HepG2 (cell line): Measurements from ENCODE around the gene KRTAP12-1. TPM values are rescaled to one million over a fixed set of nuclear protein-coding genes. Genes with fewer than 3 reads are reported as not detected.

Experiments used
- ATRX ChIP-seq: sonication (generic); formaldehyde crosslinking; IDR thresholded peaks from 2 replicates; pipeline ENCODE4 v1.4.0; 2020; ENCODE audit warnings: missing genetic modification reagents, borderline replicate concordance
- KLF11 ChIP-seq: IDR thresholded peaks from 2 replicates; pipeline ENCODE4 v1.6.1; 2016; ENCODE audit warnings: missing compliant biosample characterization
- NR2F6 ChIP-seq, 2 experiments: IDR thresholded peaks; 2 replicates each; pipeline ENCODE4 v1.6.1; 2016; ENCODE audit warnings: antibody characterized with exemption in 1 of 2, mild to moderate bottlenecking in 1 of 2
- PREB ChIP-seq: sonication (generic); formaldehyde crosslinking; IDR thresholded peaks from 2 replicates; pipeline ENCODE4 v1.4.0; 2020; ENCODE audit warnings: missing genetic modification reagents
- RARA ChIP-seq: IDR thresholded peaks from 2 replicates; pipeline ENCODE4 v1.6.1; 2016; ENCODE audit warnings: missing genetic modification reagents, missing compliant biosample characterization
- TEAD2 ChIP-seq: sonication (generic); formaldehyde crosslinking; IDR thresholded peaks from 2 replicates; pipeline ENCODE4 v1.9.0; 2021; ENCODE audit warnings: missing genetic modification reagents
- TOPORS ChIP-seq: sonication (generic); formaldehyde crosslinking; IDR thresholded peaks from 2 replicates; pipeline ENCODE4 v1.8.0; 2023; ENCODE audit warnings: mild to moderate bottlenecking, missing genetic modification reagents
- ZMYM4 ChIP-seq: sonication (generic); formaldehyde crosslinking; IDR thresholded peaks from 2 replicates; pipeline ENCODE4 v1.8.1; 2023; ENCODE audit warnings: mild to moderate bottlenecking, missing genetic modification reagents
- ZNF230 ChIP-seq: sonication (generic); formaldehyde crosslinking; IDR thresholded peaks from 2 replicates; pipeline ENCODE4 v1.4.0; 2020; ENCODE audit warnings: mild to moderate bottlenecking, missing genetic modification reagents
- ZNF292 ChIP-seq: sonication (generic); formaldehyde crosslinking; IDR thresholded peaks from 2 replicates; pipeline ENCODE4 v1.8.1; 2022; ENCODE audit warnings: mild to moderate bottlenecking, low read depth, missing genetic modification reagents, borderline replicate concordance
- ZNF446 ChIP-seq: sonication (generic); formaldehyde crosslinking; IDR thresholded peaks from 2 replicates; pipeline ENCODE4 v1.5.0; 2020; ENCODE audit warnings: mild to moderate bottlenecking, missing genetic modification reagents
- ZNF577 ChIP-seq: sonication (generic); formaldehyde crosslinking; IDR thresholded peaks from 2 replicates; pipeline ENCODE4 v1.4.0; 2020; ENCODE audit warnings: mild to moderate bottlenecking, low read depth, missing genetic modification reagents, borderline replicate concordance
- ZNF703 ChIP-seq: sonication (generic); formaldehyde crosslinking; IDR thresholded peaks from 2 replicates; pipeline ENCODE4 v1.5.1; 2020; ENCODE audit warnings: missing genetic modification reagents, mild to moderate bottlenecking, moderate library complexity, borderline replicate concordance
- ZNF746 ChIP-seq: sonication (generic); formaldehyde crosslinking; IDR thresholded peaks from 2 replicates; pipeline ENCODE4 v1.8.0; 2022; ENCODE audit warnings: mild to moderate bottlenecking, missing genetic modification reagents
- ZNF75D ChIP-seq: sonication (generic); formaldehyde crosslinking; IDR thresholded peaks from 2 replicates; pipeline ENCODE4 v1.8.1; 2023; ENCODE audit warnings: missing genetic modification reagents, mild to moderate bottlenecking, borderline replicate concordance
- polyA plus RNA-seq, 8 experiments: library from polyadenylated mRNA; depleted of rRNA in 3 of 8; stranded (reverse) in 7 of 8; unstranded in 1 of 8; fragments of >200 nt; fragmentation: Illumina TruSeq in 4 of 8; extraction: Trizol in 4 of 8; gene quantifications; 2 replicates each; pipeline versions ENCODE4 v1.2.1 to v1.2.3, GENCODE V29; 2011 to 2016; ENCODE audit warnings: low read depth in 4 of 8, missing spikeins in 1 of 8, mixed read lengths in 1 of 8; ENCODE audit not compliant: insufficient read depth in 1 of 8
- total RNA-seq, 5 experiments: library from RNA; depleted of rRNA; stranded (reverse); fragments of >200 nt; fragmentation: Illumina TruSeq; extraction: Trizol; gene quantifications; 2 replicates each; pipeline ENCODE4 v1.2.3, GENCODE V29; 2016; ENCODE audit warnings: low read depth in 1 of 5
- TF ChIP-seq, protein P1 (sequence below): sonication (generic); formaldehyde crosslinking; IDR thresholded peaks from 2 replicates; pipeline ENCODE4 v1.4.0; 2020; ENCODE audit warnings: missing genetic modification reagents
- TF ChIP-seq, protein P2 (sequence below): sonication (generic); formaldehyde crosslinking; IDR thresholded peaks from 2 replicates; pipeline ENCODE4 v1.4.0; 2020; ENCODE audit warnings: mild to moderate bottlenecking, missing genetic modification reagents

KRTAP12-1 gene
- total and polyA plus RNA-seq, 2 of the 13 experiments (the other 11 are each of a cell fraction or from before 2014, with no cell fraction given): not detected

DNA sequence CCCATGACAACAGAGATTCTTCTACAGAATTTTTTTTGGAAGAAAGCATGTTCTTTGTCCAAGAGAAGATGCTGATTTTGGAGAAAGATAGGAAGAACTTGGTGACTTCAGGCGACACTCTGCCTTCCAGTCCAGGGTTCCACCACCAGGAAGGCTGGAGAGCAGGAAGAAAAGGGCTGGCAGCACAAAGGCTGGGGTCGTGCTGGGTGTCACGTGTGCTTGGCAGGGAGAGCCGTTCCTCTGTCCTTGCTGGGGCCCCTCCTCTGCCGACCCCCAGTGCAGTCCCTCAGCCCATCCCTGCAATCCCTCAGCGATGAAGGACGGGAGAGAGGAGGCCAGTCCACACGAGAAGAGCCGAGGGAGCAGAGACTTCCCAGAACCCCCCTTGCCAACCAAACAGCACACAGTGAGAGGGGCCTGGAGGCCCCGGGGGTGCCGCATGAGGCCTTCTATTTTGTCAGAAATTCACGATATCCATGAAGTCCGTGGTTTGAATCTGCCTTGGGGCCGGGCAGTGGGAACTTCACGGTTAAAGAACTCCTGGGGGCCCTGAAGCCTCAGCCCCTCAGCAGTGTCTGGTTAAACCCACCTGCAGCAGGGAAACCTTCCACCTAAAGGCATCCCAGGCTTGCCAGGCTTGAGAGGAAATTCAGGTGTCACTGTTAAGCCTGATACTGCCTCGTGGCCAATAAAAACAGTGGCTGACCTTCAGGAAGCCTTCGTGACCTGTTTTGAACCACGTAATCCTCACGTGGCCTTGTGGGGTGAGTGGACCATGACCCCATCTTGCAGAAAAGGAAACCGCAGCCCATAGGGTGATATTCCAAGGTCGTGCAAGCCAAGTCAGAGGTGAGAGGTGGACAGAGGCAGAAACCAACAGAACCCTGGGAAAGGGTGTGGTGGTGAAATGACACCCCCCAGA, 18.4 kb upstream of the KRTAP12-1 start (continued):
- TF ChIP-seq ZMYM4 (peak; percentile 62; the same call in 1 of the 2 replicates), ZNF577 (CRISPR knock-in tag) (no peak), NR2F6 (IDR thresholded peaks at IDR 0.05) (peak; percentile 82), NR2F6 (CRISPR knock-in tag; IDR thresholded peaks at IDR 0.05) (peak; percentile 94), ZNF446 (no peak), RARA (CRISPR knock-in tag) (peak; percentile 95), ATRX (CRISPR knock-in tag) (no peak), TOPORS (CRISPR knock-in tag) (no peak), ZNF230 (CRISPR knock-in tag) (0 out of 2 replicates have a peak, but pooled peaks have one; percentile 67), ZNF746 (CRISPR knock-in tag) (peak; percentile 47; the same call in 1 of the 2 replicates), TEAD2 (no peak), ZNF703 (CRISPR knock-in tag) (no peak), KLF11 (no peak), PREB (CRISPR knock-in tag) (no peak), ZNF75D (CRISPR knock-in tag) (no peak), ZNF292 (CRISPR knock-in tag) (peak; percentile 54; the same call in 1 of the 2 replicates)
- TF ChIP-seq, protein P1, sequence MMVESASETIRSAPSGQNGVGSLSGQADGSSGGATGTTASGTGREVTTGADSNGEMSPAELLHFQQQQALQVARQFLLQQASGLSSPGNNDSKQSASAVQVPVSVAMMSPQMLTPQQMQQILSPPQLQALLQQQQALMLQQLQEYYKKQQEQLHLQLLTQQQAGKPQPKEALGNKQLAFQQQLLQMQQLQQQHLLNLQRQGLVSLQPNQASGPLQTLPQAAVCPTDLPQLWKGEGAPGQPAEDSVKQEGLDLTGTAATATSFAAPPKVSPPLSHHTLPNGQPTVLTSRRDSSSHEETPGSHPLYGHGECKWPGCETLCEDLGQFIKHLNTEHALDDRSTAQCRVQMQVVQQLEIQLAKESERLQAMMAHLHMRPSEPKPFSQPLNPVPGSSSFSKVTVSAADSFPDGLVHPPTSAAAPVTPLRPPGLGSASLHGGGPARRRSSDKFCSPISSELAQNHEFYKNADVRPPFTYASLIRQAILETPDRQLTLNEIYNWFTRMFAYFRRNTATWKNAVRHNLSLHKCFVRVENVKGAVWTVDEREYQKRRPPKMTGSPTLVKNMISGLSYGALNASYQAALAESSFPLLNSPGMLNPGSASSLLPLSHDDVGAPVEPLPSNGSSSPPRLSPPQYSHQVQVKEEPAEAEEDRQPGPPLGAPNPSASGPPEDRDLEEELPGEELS (CRISPR knock-in tag): peak; percentile 46; the same call in 1 of the 2 replicates
- TF ChIP-seq, protein P2, sequence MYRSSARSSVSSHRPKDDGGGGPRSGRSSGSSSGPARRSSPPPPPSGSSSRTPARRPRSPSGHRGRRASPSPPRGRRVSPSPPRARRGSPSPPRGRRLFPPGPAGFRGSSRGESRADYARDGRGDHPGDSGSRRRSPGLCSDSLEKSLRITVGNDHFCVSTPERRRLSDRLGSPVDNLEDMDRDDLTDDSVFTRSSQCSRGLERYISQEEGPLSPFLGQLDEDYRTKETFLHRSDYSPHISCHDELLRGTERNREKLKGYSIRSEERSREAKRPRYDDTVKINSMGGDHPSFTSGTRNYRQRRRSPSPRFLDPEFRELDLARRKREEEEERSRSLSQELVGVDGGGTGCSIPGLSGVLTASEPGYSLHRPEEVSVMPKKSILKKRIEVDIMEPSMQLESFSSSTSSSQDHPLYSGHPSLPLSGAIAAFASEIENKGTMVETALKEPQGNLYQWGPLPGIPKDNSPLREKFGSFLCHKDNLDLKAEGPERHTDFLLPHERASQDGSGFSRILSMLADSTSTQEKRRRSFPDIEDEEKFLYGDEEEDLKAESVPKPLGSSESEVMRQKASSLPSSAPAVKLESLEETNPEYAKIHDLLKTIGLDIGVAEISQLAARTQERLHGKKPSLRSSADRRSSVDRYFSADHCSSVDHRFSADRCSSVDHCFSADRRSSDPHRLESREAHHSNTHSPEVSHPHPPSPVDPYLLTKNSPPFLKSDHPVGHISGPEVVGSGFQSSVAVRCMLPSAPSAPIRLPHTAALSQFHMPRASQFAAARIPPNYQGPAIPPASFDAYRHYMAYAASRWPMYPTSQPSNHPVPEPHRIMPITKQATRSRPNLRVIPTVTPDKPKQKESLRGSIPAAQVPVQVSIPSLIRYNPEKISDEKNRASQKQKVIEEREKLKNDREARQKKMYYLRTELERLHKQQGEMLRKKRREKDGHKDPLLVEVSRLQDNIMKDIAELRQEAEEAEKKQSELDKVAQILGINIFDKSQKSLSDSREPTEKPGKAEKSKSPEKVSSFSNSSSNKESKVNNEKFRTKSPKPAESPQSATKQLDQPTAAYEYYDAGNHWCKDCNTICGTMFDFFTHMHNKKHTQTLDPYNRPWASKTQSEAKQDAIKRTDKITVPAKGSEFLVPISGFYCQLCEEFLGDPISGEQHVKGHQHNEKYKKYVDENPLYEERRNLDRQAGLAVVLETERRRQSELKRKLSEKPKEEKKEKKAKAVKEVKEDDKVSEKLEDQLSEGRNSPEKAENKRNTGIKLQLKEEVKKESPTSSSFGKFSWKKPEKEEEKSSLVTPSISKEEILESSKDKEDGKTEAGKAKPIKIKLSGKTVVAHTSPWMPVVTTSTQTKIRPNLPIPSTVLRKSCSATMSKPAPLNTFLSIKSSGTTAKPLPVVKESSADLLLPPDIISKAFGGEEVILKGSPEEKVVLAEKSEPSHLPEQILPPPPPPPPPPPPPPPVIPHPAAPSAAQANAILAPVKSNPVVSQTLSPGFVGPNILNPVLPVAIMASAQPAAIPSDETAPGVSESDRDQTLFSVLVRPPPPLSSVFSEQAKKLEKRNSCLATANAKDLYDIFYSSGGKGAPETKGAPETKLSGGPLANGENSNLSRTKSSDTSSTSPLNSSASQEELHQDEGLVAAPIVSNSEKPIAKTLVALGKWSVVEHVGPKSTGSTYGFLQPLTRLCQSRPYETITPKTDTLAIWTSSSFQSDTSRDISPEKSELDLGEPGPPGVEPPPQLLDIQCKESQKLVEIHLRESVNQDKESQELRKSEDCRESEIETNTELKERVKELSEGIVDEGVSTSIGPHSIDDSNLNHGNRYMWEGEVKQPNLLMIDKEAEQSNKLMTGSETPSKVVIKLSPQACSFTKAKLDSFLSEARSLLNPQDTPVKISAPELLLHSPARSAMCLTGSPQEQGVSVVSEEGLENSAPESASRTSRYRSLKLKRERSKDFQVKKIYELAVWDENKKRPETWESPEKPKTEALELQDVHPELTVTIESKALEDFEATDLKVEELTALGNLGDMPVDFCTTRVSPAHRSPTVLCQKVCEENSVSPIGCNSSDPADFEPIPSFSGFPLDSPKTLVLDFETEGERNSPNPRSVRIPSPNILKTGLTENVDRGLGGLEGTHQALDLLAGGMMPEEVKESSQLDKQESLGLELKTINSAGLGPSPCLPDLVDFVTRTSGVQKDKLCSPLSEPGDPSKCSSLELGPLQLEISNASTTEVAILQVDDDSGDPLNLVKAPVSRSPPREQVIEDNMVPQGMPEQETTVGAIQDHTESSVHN (CRISPR knock-in tag): no peak
